BE2C (cell line): ENCODE measurements around the gene PHLDB2.

Experiments
- DNase-seq: peaks from one replicate; pipeline ENCODE4 v3.0.0-alpha.2; 2020
- H3K27me3 ChIP-seq: fragments of 250-450 bp; sonication (Bioruptor Pico); 2 replicates; pipeline ENCODE4 v1.5.1; 2020; ENCODE audit warnings: mild to moderate bottlenecking
- H3K36me3 ChIP-seq: fragments of 250-450 bp; sonication (Bioruptor Pico); 2 replicates; pipeline ENCODE4 v1.5.1; 2020; ENCODE audit warnings: mild to moderate bottlenecking
- H3K4me1 ChIP-seq: fragments of 250-450 bp; sonication (Bioruptor Pico); 2 replicates; pipeline ENCODE4 v1.5.1; 2020
- H3K4me3 ChIP-seq: 2 replicates; pipeline ENCODE4 v1.5.1; 2011; ENCODE audit warnings: low read depth, low read length
- H3K9me3 ChIP-seq: fragments of 250-450 bp; sonication (Bioruptor Pico); 2 replicates; pipeline ENCODE4 v1.5.1; 2020
- CTCF ChIP-seq: IDR thresholded peaks from 2 replicates; pipeline ENCODE4 v1.5.1; 2012; ENCODE audit warnings: mild to moderate bottlenecking, low read depth, low read length

PHLDB2 gene

GRCh38 chr3:112009670-112010069, 150.6 kb downstream of the PHLDB2 start:
- no peaks in the 10 kb centered on the region for H3K9me3 ChIP-seq
- no peak for DNase-seq
- no peaks in the 10 kb centered on the region for H3K27me3 ChIP-seq
- H3K36me3 ChIP-seq: no peaks in the 10 kb centered on the region
- no peak overlapping the region for H3K4me3 ChIP-seq
- H3K4me1 ChIP-seq: peaks cover 4% of the 10 kb centered on the region; the same call in 1 of the 2 replicates
- no peak for TF ChIP-seq CTCF

GRCh38 chr3:112010636-112011035, 151.6 kb downstream of the PHLDB2 start:
- no peaks in the 10 kb centered on the region for H3K36me3 ChIP-seq
- no peak overlapping the region for H3K4me3 ChIP-seq
- no peaks in the 10 kb centered on the region for H3K27me3 ChIP-seq
- H3K9me3 ChIP-seq: no peaks in the 10 kb centered on the region
- no peak for TF ChIP-seq CTCF
- no peak for DNase-seq
- peaks cover 4% of the 10 kb centered on the region; the same call in 1 of the 2 replicates for H3K4me1 ChIP-seq

GRCh38 chr3:112011376-112011940, 152.4 kb downstream of the PHLDB2 start:
- no peaks in the 10 kb centered on the region for H3K27me3 ChIP-seq
- TF ChIP-seq CTCF: no peak
- no peak for DNase-seq
- peaks cover 4% of the 10 kb centered on the region; the same call in 1 of the 2 replicates for H3K4me1 ChIP-seq
- H3K4me3 ChIP-seq: no peak overlapping the region
- no peaks in the 10 kb centered on the region for H3K36me3 ChIP-seq
- H3K9me3 ChIP-seq: no peaks in the 10 kb centered on the region

- Histone ChIP-seq H3K4me3 (no peak overlapping the region), H3K36me3 (no peaks in the 10 kb centered on the region), H3K9me3 (no peaks in the 10 kb centered on the region), H3K4me1 (peaks cover 4% of the 10 kb centered on the region; the same call in 1 of the 2 replicates), H3K27me3 (no peaks in the 10 kb centered on the region)
- DNase-seq: no peak
- TF ChIP-seq CTCF: no peak
Observed at GRCh38 chr3:112012205-112012992, 153.3 kb downstream of the PHLDB2 start.

GRCh38 chr3:112013058-112013783, 154.2 kb downstream of the PHLDB2 start:
- no peaks in the 10 kb centered on the region for H3K27me3 ChIP-seq
- H3K4me1 ChIP-seq: peaks cover 4% of the 10 kb centered on the region; the same call in 1 of the 2 replicates
- peak; percentile 81 for TF ChIP-seq CTCF
- DNase-seq: peak; percentile 59
- H3K9me3 ChIP-seq: no peaks in the 10 kb centered on the region
- no peak overlapping the region for H3K4me3 ChIP-seq
- no peaks in the 10 kb centered on the region for H3K36me3 ChIP-seq
